Erythroblast (primary cell): ENCODE measurements around the gene SEPTIN8.

Source experiments
- GATA1 ChIP-seq: IDR thresholded peaks from 2 replicates; pipeline ENCODE4 v1.6.1; 2011; ENCODE audit warnings: low read depth, mild to moderate bottlenecking, control low read depth, low read length, moderate library complexity
- POLR2A ChIP-seq: IDR thresholded peaks from 2 replicates; pipeline ENCODE4 v1.6.1; 2011; ENCODE audit warnings: mild to moderate bottlenecking, low read length

DNA sequence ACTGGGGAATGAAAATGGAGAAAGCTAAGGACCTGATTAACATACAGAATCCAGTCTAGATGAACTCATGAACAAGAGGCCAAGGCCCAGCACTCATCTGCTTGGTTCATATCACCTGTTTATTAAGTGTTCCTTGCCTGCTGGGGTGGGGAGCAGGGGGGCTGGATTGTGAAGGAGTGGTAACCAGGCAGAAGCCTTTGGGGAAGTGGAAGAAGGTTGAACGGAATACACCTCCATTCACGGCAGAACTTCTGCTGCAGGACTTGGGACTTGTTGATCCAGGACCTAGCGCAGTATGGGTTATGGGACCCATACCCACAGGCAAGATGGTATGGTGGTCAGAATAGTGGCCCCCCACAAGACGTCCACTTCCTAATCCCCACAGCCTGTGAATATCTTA, 8.8 kb upstream of the SEPTIN8 start:
- no peak for TF ChIP-seq GATA1
- no peak for TF ChIP-seq POLR2A
